H9 (cell line): ENCODE data around the gene TTC32. TPM values are rescaled to one million over a fixed set of nuclear protein-coding genes. Genes with fewer than 3 reads are reported as not detected.

Source experiments
- DNase-seq: peaks from one replicate; pipeline ENCODE4 v3.0.0-alpha.2; 2017
- H2AFZ ChIP-seq: one replicate; pipeline ENCODE4 v1.6.1; 2013; ENCODE audit warnings: mild to moderate bottlenecking, low read length, control low read depth, moderate library complexity
- H2AK5ac ChIP-seq: 2 replicates; pipeline ENCODE4 v1.6.1; 2013; ENCODE audit warnings: low read length, control low read depth, mixed read lengths; ENCODE audit not compliant: insufficient read length
- H2BK120ac ChIP-seq: one replicate; pipeline ENCODE4 v1.6.1; 2013; ENCODE audit warnings: low read depth, mild to moderate bottlenecking, low read length, control low read depth, inconsistent platforms; ENCODE audit not compliant: poor library complexity, severe bottlenecking
- H2BK12ac ChIP-seq: 2 replicates; pipeline ENCODE4 v1.6.1; 2013; ENCODE audit warnings: low read length, control low read depth, mixed read lengths, low read depth; ENCODE audit not compliant: insufficient read length
- H2BK15ac ChIP-seq: 2 replicates; pipeline ENCODE4 v1.6.1; 2013; ENCODE audit warnings: low read depth, low read length, control low read depth
- H2BK20ac ChIP-seq: one replicate; pipeline ENCODE4 v1.6.1; 2013; ENCODE audit warnings: low read depth, mild to moderate bottlenecking, low read length, control low read depth, inconsistent platforms; ENCODE audit not compliant: poor library complexity, severe bottlenecking
- H2BK5ac ChIP-seq: 2 replicates; pipeline ENCODE4 v1.6.1; 2013; ENCODE audit warnings: low read length, control low read depth, mixed read lengths; ENCODE audit not compliant: insufficient read length
- H3K14ac ChIP-seq: 2 replicates; pipeline ENCODE4 v1.6.1; 2013; ENCODE audit warnings: low read length, control low read depth; ENCODE audit not compliant: insufficient read depth
- H3K18ac ChIP-seq: 2 replicates; pipeline ENCODE4 v1.6.1; 2013; ENCODE audit warnings: low read depth, mild to moderate bottlenecking, mixed read lengths, low read length, control low read depth; ENCODE audit not compliant: insufficient read length
- H3K23ac ChIP-seq: 2 replicates; pipeline ENCODE4 v1.6.1; 2013; ENCODE audit warnings: low read length, control low read depth, mixed read lengths, low read depth; ENCODE audit not compliant: insufficient read length
- H3K23me2 ChIP-seq: 2 replicates; pipeline ENCODE4 v1.6.1; 2013; ENCODE audit warnings: low read depth, mild to moderate bottlenecking, mixed read lengths, low read length, control low read depth; ENCODE audit not compliant: insufficient read length, poor library complexity, severe bottlenecking
- H3K27ac ChIP-seq: 2 replicates; pipeline ENCODE4 v1.5.1; 2013; ENCODE audit warnings: low read length, control low read depth, mixed read lengths, low read depth; ENCODE audit not compliant: insufficient read length
- H3K27me3 ChIP-seq: 2 replicates; pipeline ENCODE4 v1.6.1; 2013; ENCODE audit warnings: low read length, control low read depth, inconsistent platforms; ENCODE audit not compliant: insufficient read depth
- H3K4ac ChIP-seq: 2 replicates; pipeline ENCODE4 v1.6.1; 2013; ENCODE audit warnings: low read depth, mild to moderate bottlenecking, control low read depth, inconsistent platforms, low read length, moderate library complexity
- H3K4me1 ChIP-seq: 2 replicates; pipeline ENCODE4 v1.6.1; 2013; ENCODE audit warnings: low read length, control low read depth, inconsistent platforms; ENCODE audit not compliant: insufficient read depth
- H3K4me2 ChIP-seq: 2 replicates; pipeline ENCODE4 v1.6.1; 2013; ENCODE audit warnings: low read length, control low read depth, mixed read lengths; ENCODE audit not compliant: insufficient read length, insufficient read depth
- H3K56ac ChIP-seq: 2 replicates; pipeline ENCODE4 v1.6.1; 2013; ENCODE audit warnings: low read depth, mild to moderate bottlenecking, mixed read lengths, low read length, control low read depth; ENCODE audit not compliant: insufficient read length
- H3K79me1 ChIP-seq: 2 replicates; pipeline ENCODE4 v1.6.1; 2013; ENCODE audit warnings: low read depth, mild to moderate bottlenecking, moderate library complexity, low read length, control low read depth, inconsistent platforms; ENCODE audit not compliant: insufficient read depth, poor library complexity, severe bottlenecking
- H3K79me2 ChIP-seq: 2 replicates; pipeline ENCODE4 v1.6.1; 2013; ENCODE audit warnings: low read length, control low read depth, inconsistent platforms; ENCODE audit not compliant: insufficient read depth
- H3K9ac ChIP-seq: 2 replicates; pipeline ENCODE4 v1.6.1; 2013; ENCODE audit warnings: low read length, control low read depth, mixed read lengths; ENCODE audit not compliant: insufficient read length; ENCODE audit errors: extremely low read depth
- H3K9me3 ChIP-seq: one replicate; pipeline ENCODE4 v1.6.1; 2013; ENCODE audit warnings: low read depth, low read length, inconsistent platforms; ENCODE audit not compliant: control insufficient read depth
- H3T11ph ChIP-seq: one replicate; pipeline ENCODE4 v1.6.1; 2013; ENCODE audit warnings: mild to moderate bottlenecking, low read length, control low read depth, inconsistent platforms
- H4K20me1 ChIP-seq: one replicate; pipeline ENCODE4 v1.6.1; 2013; ENCODE audit not compliant: control insufficient read depth, insufficient read length, insufficient read depth
- H4K5ac ChIP-seq: 2 replicates; pipeline ENCODE4 v1.6.1; 2013; ENCODE audit warnings: low read depth, mild to moderate bottlenecking, mixed read lengths, low read length, control low read depth; ENCODE audit not compliant: insufficient read length
- H4K8ac ChIP-seq: replicated peaks from 2 replicates; pipeline ENCODE4 v1.6.1; 2013; ENCODE audit warnings: low read length, control low read depth, mixed read lengths, low read depth; ENCODE audit not compliant: insufficient read length
- H4K91ac ChIP-seq: 2 replicates; pipeline ENCODE4 v1.6.1; 2013; ENCODE audit warnings: low read depth, mild to moderate bottlenecking, moderate library complexity, mixed read lengths, low read length, control low read depth; ENCODE audit not compliant: insufficient read length
- H3K27ac Mint-ChIP-seq, 3 experiments: 2 replicates in 2 of 3; 3 replicates in 1 of 3; pipeline ENCODE4 v1.8.0; 2020 to 2021; ENCODE audit warnings: mixed read lengths in 3 of 3, mild to moderate bottlenecking in 1 of 3, moderate library complexity in 1 of 3
- H3K27me3 Mint-ChIP-seq: 2 replicates; pipeline ENCODE4 v1.8.0; 2021; ENCODE audit warnings: low read depth, mild to moderate bottlenecking, moderate library complexity, mixed read lengths
- H3K36me3 Mint-ChIP-seq, 3 experiments: 2 replicates in 2 of 3; 3 replicates in 1 of 3; pipeline ENCODE4 v1.8.0; 2020 to 2021; ENCODE audit warnings: low read depth in 3 of 3, mixed read lengths in 3 of 3; ENCODE audit not compliant: insufficient read depth in 1 of 3
- H3K4me1 Mint-ChIP-seq, 2 experiments: 2 replicates each; pipeline ENCODE4 v1.8.0; 2020; ENCODE audit warnings: mixed read lengths in 2 of 2
- H3K4me3 Mint-ChIP-seq, 2 experiments: 2 replicates in 1 of 2; 3 replicates in 1 of 2; pipeline ENCODE4 v1.8.0; 2020 to 2021; ENCODE audit warnings: mild to moderate bottlenecking in 2 of 2, mixed read lengths in 2 of 2, moderate library complexity in 1 of 2
- H3K9me3 Mint-ChIP-seq, 2 experiments: 2 replicates in 1 of 2; 3 replicates in 1 of 2; pipeline ENCODE4 v1.8.0; 2020; ENCODE audit warnings: mild to moderate bottlenecking in 2 of 2, mixed read lengths in 2 of 2, moderate library complexity in 1 of 2
- WGBS: extraction: QIAGEN DNeasy Blood & Tissue Kit; methylation state at CpG from one replicate; pipeline ENCODE4 v1.1.7; 2013; ENCODE audit warnings: missing lambda C conversion rate, low lambda C conversion rate, mixed read lengths; ENCODE audit not compliant: insufficient read length; ENCODE audit errors: extremely low coverage; 5-methylcytosine and 5-hydroxymethylcytosine counted together
- total RNA-seq: library from RNA; stranded (reverse); gene quantifications from 2 replicates; pipeline ENCODE4 v1.2.1, GENCODE V29; 2021
- TF ChIP-seq, protein P1 (sequence below): fragments of 200-600 bp; sonication (generic); conservative IDR thresholded peaks from 3 replicates; pipeline ENCODE4 v1.8.0; 2021; ENCODE audit warnings: antibody characterized with exemption, mild to moderate bottlenecking

Gene TTC32
- total RNA-seq, 1 experiment from 2014 or later, result 8.9 TPM

DNA sequence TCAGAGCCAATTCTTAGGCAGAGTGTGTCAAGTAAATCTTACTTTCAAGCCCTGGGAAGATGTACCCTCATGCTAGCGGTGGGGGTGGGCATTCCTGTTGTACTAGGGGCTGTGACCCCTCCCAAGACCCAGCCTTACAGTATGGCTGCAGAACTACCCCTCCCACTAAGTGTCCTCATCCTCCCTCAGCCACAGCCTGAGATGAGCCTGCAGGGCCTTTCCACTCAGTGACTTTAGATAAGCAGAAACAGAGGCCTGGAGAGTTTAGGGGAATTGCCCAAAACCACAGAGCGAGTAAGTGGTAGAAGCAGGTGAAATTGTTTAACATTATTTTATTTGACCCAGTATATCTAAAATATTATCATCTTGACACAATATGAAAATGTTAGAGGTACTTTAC is 36.6 kb downstream of the TTC32 start:
- no peak overlapping the region for H3K4me2 ChIP-seq
- no peak overlapping the region for H4K8ac ChIP-seq
- no peaks in the 10 kb centered on the region for H3K9me3 Mint-ChIP-seq
- H2BK20ac ChIP-seq, result no peak overlapping the region
- no peaks in the 10 kb centered on the region for H3K4me1 ChIP-seq
- H3K27me3 ChIP-seq, result peaks cover 5% of the 10 kb centered on the region; the same call in 1 of the 2 replicates
- H4K91ac ChIP-seq, result no peak overlapping the region
- H3K79me1 ChIP-seq, result no peaks in the 10 kb centered on the region
- no peak overlapping the region for H3K14ac ChIP-seq
- H3K79me2 ChIP-seq, result no peaks in the 10 kb centered on the region
- no peak overlapping the region for H3K18ac ChIP-seq
- H3K4me1 Mint-ChIP-seq, result peaks cover 7 to 20% of the 10 kb centered on the region in 2 experiments
- no peak overlapping the region for H3K56ac ChIP-seq
- H3K27ac Mint-ChIP-seq, result no peak overlapping the region
- TF ChIP-seq, protein P1, sequence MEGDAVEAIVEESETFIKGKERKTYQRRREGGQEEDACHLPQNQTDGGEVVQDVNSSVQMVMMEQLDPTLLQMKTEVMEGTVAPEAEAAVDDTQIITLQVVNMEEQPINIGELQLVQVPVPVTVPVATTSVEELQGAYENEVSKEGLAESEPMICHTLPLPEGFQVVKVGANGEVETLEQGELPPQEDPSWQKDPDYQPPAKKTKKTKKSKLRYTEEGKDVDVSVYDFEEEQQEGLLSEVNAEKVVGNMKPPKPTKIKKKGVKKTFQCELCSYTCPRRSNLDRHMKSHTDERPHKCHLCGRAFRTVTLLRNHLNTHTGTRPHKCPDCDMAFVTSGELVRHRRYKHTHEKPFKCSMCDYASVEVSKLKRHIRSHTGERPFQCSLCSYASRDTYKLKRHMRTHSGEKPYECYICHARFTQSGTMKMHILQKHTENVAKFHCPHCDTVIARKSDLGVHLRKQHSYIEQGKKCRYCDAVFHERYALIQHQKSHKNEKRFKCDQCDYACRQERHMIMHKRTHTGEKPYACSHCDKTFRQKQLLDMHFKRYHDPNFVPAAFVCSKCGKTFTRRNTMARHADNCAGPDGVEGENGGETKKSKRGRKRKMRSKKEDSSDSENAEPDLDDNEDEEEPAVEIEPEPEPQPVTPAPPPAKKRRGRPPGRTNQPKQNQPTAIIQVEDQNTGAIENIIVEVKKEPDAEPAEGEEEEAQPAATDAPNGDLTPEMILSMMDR, result no peak
- H3K9me3 ChIP-seq, result no peaks in the 10 kb centered on the region
- no peak overlapping the region for H2BK12ac ChIP-seq
- H3K23me2 ChIP-seq, result peaks cover 8% of the 10 kb centered on the region
- no peak overlapping the region for H3T11ph ChIP-seq
- no peak overlapping the region for H2AK5ac ChIP-seq
- no peak overlapping the region for H2BK5ac ChIP-seq
- no peaks in the 10 kb centered on the region for H4K20me1 ChIP-seq
- no CpG with 5 or more reads among the region's 2 CpGs for WGBS
- H3K36me3 Mint-ChIP-seq, result no peaks in the 10 kb centered on the region; a peak in 1 of 7 replicates
- no peak overlapping the region for H3K23ac ChIP-seq
- H3K9ac ChIP-seq, result no peak overlapping the region
- no peak overlapping the region for H4K5ac ChIP-seq
- no peak for DNase-seq
- no peak overlapping the region for H3K27ac ChIP-seq
- no peak overlapping the region for H3K4me3 Mint-ChIP-seq
- H2BK120ac ChIP-seq, result no peak overlapping the region
- H2BK15ac ChIP-seq, result no peak overlapping the region
- no peak overlapping the region for H2AFZ ChIP-seq
- H3K27me3 Mint-ChIP-seq, result peaks cover 49% of the 10 kb centered on the region
- no peak overlapping the region for H3K4ac ChIP-seq
